Caco-2 (cell line): Measurements from ENCODE around the gene DNAH10. TPM values are rescaled to one million over a fixed set of nuclear protein-coding genes. Genes with fewer than 3 reads are reported as not detected.

Experiments
- BruUV-seq: library from RNA; stranded (reverse); fragments of 400-500 nt; replicated peaks from 2 replicates; lab custom pipeline; 2021; lab: Mats Ljungman, UMichigan
- CTCF ChIA-PET: fragments of 300-600 bp; sonication (Branson Sonifier 250); formaldehyde crosslinking; loops from one replicate; lab custom pipeline; 2022; ENCODE audit warnings: antibody characterized with exemption; lab: Charles Lee
- POLR2A ChIA-PET: fragments of 300-600 bp; sonication (Branson Sonifier 250); formaldehyde crosslinking; loops from one replicate; lab custom pipeline; 2022; ENCODE audit warnings: antibody characterized with exemption; lab: Charles Lee
- DNase-seq, 2 experiments: peaks; one replicate each; pipeline versions ENCODE4 v3.0.0 to v3.0.0-alpha.2; 2020 to 2022
- H3K27me3 ChIP-seq: replicated peaks from 2 replicates; pipeline ENCODE4 v1.6.0; 2011; ENCODE audit warnings: low read length; ENCODE audit not compliant: control insufficient read depth, insufficient read depth
- H3K36me3 ChIP-seq: 2 replicates; pipeline ENCODE4 v1.5.1; 2011; ENCODE audit warnings: low read length; ENCODE audit not compliant: control insufficient read depth, insufficient read depth
- H3K4me1 ChIP-seq: fragments of 250-450 bp; sonication (Bioruptor Pico); 2 replicates; pipeline ENCODE4 v1.5.1; 2020; ENCODE audit warnings: mild to moderate bottlenecking
- H3K4me3 ChIP-seq: 2 replicates; pipeline ENCODE4 v1.5.1; 2011; ENCODE audit warnings: low read depth, mild to moderate bottlenecking, control low read depth, low read length
- H3K9me3 ChIP-seq: fragments of 250-450 bp; sonication (Bioruptor Pico); 2 replicates; pipeline ENCODE4 v1.5.1; 2020; ENCODE audit warnings: mild to moderate bottlenecking, moderate library complexity
- H3K27ac Mint-ChIP-seq: one replicate; pipeline ENCODE4 v1.8.0; 2022; ENCODE audit warnings: mixed read lengths; ENCODE audit not compliant: unreplicated experiment
- H3K27me3 Mint-ChIP-seq: one replicate; pipeline ENCODE4 v1.8.0; 2022; ENCODE audit warnings: mixed read lengths; ENCODE audit not compliant: insufficient read depth, unreplicated experiment
- H3K36me3 Mint-ChIP-seq: one replicate; pipeline ENCODE4 v1.8.0; 2022; ENCODE audit warnings: mild to moderate bottlenecking, mixed read lengths; ENCODE audit not compliant: insufficient read depth, unreplicated experiment
- H3K4me1 Mint-ChIP-seq: one replicate; pipeline ENCODE4 v1.8.0; 2022; ENCODE audit warnings: low read depth, mixed read lengths; ENCODE audit not compliant: unreplicated experiment
- H3K4me3 Mint-ChIP-seq: one replicate; pipeline ENCODE4 v1.8.0; 2022; ENCODE audit warnings: mild to moderate bottlenecking, moderate library complexity, mixed read lengths; ENCODE audit not compliant: unreplicated experiment
- H3K9me3 Mint-ChIP-seq: one replicate; pipeline ENCODE4 v1.8.0; 2022; ENCODE audit warnings: mixed read lengths; ENCODE audit not compliant: unreplicated experiment
- intact Hi-C: fragments of 100-400 bp; cut with micrococcal nuclease; formaldehyde crosslinking; loops from one replicate; pipeline ENCODE4 v1.10.0; 2022; ENCODE audit not compliant: unreplicated experiment
- total RNA-seq: library from RNA; stranded (reverse); gene quantifications from 2 replicates; pipeline ENCODE4 v1.2.3, GENCODE V29; 2022
- TF ChIP-seq, protein P1 (sequence below), 2 experiments: fragments of 200-600 bp in 1 of 2; IDR thresholded peaks; 1 replicate in 1 of 2; 2 replicates in 1 of 2; pipeline versions ENCODE4 v1.5.1 to v1.8.0; 2011 to 2022; ENCODE audit warnings: antibody characterized with exemption in 1 of 2, control low read depth in 1 of 2, inconsistent platforms in 1 of 2, low read depth in 1 of 2, low read length in 1 of 2, mild to moderate bottlenecking in 1 of 2, moderate library complexity in 1 of 2; ENCODE audit not compliant: insufficient read depth in 1 of 2, severe bottlenecking in 1 of 2, unreplicated experiment in 1 of 2

The DNAH10 gene
- total RNA-seq, 1 experiment from 2014 or later, result 0.45 TPM

DNA sequence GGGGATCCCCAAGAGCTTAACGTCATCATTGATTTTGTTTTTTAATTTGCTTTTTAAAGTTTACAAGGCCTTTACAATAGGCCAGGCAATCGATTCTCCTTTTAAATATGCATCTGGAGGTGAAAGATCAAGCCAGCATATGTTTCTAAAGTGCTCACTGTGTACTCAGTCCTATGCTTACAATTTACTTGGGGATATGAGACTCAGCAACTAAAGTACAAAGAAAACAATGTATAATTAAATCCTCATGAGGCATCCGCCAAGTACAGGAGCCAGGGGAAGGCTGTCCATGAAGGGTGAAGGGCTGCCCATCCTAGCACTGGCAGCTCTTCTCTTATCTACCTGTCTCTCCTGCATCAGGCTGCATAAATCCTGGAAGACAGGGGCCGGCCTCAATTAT, 198.8 kb downstream of the DNAH10 start:
- no peaks in the 10 kb centered on the region for H3K9me3 ChIP-seq
- no peak overlapping the region for H3K4me3 ChIP-seq
- ChIA-PET CTCF (no interaction called here), POLR2A (no interaction called here)
- H3K4me3 Mint-ChIP-seq, result no peak overlapping the region
- H3K27ac Mint-ChIP-seq, result no peak overlapping the region
- H3K9me3 Mint-ChIP-seq, result no peaks in the 10 kb centered on the region
- H3K27me3 ChIP-seq, result no peaks in the 10 kb centered on the region
- no peak for DNase-seq
- no peaks in the 10 kb centered on the region for H3K36me3 ChIP-seq
- H3K36me3 Mint-ChIP-seq, result no peaks in the 10 kb centered on the region
- TF ChIP-seq, protein P1, sequence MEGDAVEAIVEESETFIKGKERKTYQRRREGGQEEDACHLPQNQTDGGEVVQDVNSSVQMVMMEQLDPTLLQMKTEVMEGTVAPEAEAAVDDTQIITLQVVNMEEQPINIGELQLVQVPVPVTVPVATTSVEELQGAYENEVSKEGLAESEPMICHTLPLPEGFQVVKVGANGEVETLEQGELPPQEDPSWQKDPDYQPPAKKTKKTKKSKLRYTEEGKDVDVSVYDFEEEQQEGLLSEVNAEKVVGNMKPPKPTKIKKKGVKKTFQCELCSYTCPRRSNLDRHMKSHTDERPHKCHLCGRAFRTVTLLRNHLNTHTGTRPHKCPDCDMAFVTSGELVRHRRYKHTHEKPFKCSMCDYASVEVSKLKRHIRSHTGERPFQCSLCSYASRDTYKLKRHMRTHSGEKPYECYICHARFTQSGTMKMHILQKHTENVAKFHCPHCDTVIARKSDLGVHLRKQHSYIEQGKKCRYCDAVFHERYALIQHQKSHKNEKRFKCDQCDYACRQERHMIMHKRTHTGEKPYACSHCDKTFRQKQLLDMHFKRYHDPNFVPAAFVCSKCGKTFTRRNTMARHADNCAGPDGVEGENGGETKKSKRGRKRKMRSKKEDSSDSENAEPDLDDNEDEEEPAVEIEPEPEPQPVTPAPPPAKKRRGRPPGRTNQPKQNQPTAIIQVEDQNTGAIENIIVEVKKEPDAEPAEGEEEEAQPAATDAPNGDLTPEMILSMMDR (IDR thresholded peaks at IDR 0.05; ENCODE audit: insufficient read depth in 1 of 2, low read depth in 1 of 2, low read length in 1 of 2, severe bottlenecking in 1 of 2, unreplicated experiment in 1 of 2), result no peak
- intact Hi-C loops, result no loop called here
- no peaks in the 10 kb centered on the region for H3K4me1 ChIP-seq
- no peaks in the 10 kb centered on the region for H3K4me1 Mint-ChIP-seq
- H3K27me3 Mint-ChIP-seq, result no peaks in the 10 kb centered on the region
- BruUV-seq, result no TSS peak

DNA sequence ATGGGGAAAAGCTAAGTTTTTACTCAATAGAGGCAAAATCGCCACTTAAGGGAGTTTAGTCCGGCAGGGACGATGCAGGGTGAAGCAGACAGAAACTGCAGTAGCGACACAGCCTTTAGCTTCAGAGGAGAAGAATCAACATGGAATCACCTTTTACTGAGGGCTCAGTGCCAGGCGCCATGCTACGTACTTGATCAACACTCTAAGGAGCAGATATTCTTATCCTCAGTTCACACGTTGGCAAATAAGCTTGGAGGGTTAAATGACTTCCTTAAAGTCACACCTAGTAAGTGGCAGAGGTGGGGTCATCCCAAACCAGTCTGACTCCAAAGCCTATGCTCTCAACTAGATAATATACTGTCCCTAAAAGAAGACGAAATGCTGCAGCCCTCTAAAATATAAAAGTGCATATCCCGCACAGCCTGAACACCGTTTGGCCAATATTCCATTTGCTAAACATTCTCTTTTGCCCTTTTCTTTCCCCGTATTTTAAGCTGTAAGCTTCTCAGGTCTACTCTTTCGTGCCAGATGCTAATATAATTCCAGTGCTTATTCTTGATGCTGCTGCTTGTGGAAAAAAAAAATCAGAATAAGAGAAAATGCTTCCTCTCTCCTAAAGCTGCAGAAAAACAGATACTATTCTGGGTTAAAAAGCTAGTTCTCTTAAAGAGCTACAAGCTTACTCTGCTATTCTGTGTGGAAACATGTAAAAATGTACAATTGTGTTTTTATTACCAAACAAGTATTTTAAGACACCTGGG, 199.7 kb downstream of the DNAH10 start:
- no peak for DNase-seq
- Histone ChIP-seq H3K36me3 (no peaks in the 10 kb centered on the region), H3K27me3 (no peaks in the 10 kb centered on the region), H3K9me3 (no peaks in the 10 kb centered on the region), H3K4me1 (no peaks in the 10 kb centered on the region), H3K4me3 (no peak overlapping the region)
- no peaks in the 10 kb centered on the region for H3K36me3 Mint-ChIP-seq
- H3K27ac Mint-ChIP-seq, result no peak overlapping the region
- H3K27me3 Mint-ChIP-seq, result no peaks in the 10 kb centered on the region
- CTCF ChIA-PET, result no interaction called here
- POLR2A ChIA-PET, result no interaction called here
- no peaks in the 10 kb centered on the region for H3K9me3 Mint-ChIP-seq
- no TSS peak for BruUV-seq
- no peaks in the 10 kb centered on the region for H3K4me1 Mint-ChIP-seq
- intact Hi-C loops, result no loop called here
- no peak overlapping the region for H3K4me3 Mint-ChIP-seq
- TF ChIP-seq, protein P1 (IDR thresholded peaks at IDR 0.05; ENCODE audit: insufficient read depth in 1 of 2, low read depth in 1 of 2, low read length in 1 of 2, severe bottlenecking in 1 of 2, unreplicated experiment in 1 of 2), result no peak

DNA sequence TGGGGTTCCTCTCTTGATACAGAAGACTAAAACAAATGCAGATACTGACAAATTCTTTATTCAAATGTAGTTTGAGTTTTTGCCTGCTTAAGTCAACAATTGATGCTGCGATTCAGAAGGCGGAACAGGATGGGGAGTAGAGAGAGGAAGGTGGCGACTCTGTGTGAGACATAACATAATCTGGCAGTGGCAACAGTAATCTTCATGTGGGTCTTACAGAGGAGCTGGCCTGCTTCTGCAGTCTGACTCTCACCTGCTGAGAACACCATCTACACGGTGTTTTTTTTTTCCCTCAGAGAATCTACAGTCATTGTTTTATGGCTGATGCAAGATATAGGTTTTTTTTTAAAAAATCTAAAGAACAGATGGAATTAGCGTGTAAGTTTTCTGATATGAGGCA, 200.4 kb downstream of the DNAH10 start:
- CTCF ChIA-PET, result no interaction called here

More for the DNA sequence above, 200.4 kb downstream of the DNAH10 start:
- H3K4me3 Mint-ChIP-seq, result no peak overlapping the region
- no peak for DNase-seq
- H3K4me3 ChIP-seq, result no peak overlapping the region
- no peak overlapping the region for H3K27ac Mint-ChIP-seq
- no peaks in the 10 kb centered on the region for H3K27me3 ChIP-seq
- no peaks in the 10 kb centered on the region for H3K36me3 ChIP-seq
- no peaks in the 10 kb centered on the region for H3K9me3 ChIP-seq
- no peaks in the 10 kb centered on the region for H3K36me3 Mint-ChIP-seq
- no peaks in the 10 kb centered on the region for H3K4me1 Mint-ChIP-seq
- TF ChIP-seq, protein P1 (IDR thresholded peaks at IDR 0.05; ENCODE audit: insufficient read depth in 1 of 2, low read depth in 1 of 2, low read length in 1 of 2, severe bottlenecking in 1 of 2, unreplicated experiment in 1 of 2), result no peak
- intact Hi-C loops, result no loop called here
- H3K27me3 Mint-ChIP-seq, result no peaks in the 10 kb centered on the region
- H3K4me1 ChIP-seq, result no peaks in the 10 kb centered on the region
- H3K9me3 Mint-ChIP-seq, result no peaks in the 10 kb centered on the region
- no TSS peak for BruUV-seq
- POLR2A ChIA-PET, result no interaction called here
